GM12892 (cell line): ENCODE measurements around the gene NSL1.

Experiments used
- POLR2A ChIP-seq: IDR thresholded peaks from 2 replicates; pipeline ENCODE4 v1.6.1; 2011; ENCODE audit warnings: low read depth, low read length, control low read depth
- POLR2AphosphoS5 ChIP-seq: IDR thresholded peaks from 2 replicates; pipeline ENCODE4 v1.6.1; 2011; ENCODE audit warnings: low read depth, low read length, control low read depth
- TAF1 ChIP-seq: IDR thresholded peaks from 2 replicates; pipeline ENCODE4 v1.6.1; 2011; ENCODE audit warnings: low read depth, mild to moderate bottlenecking, control low read depth, low read length, borderline replicate concordance

DNA sequence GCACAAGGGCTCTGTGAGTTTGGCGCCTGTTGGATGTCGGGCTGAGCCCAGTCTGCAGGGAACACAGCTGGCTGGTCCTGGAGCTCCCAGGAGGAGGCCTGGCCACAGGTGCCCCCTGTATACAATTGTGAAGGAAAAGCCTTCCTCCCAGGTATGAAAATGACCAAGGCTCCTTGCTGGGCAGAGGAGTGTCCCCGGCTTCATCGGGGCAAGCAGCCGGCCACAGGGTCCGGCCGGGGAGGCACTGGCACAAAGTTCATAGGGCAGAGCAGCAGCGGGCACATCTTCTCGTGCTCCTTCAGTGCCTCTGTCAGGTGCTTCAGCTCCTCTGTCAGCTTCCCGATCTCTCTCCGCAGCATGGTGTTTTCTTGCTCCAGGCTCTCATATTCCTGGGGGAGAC, 105.0 kb downstream of the NSL1 start:
- no peak for TF ChIP-seq POLR2A
- no peak for TF ChIP-seq TAF1
- TF ChIP-seq POLR2AphosphoS5: no peak
